HG03095 (cell line): ENCODE results near the gene GPR18.
"Not testable (repeated sequence)": the region's sequence is repeated elsewhere in the genome, so short reads cannot be mapped to it uniquely, and the experiment has no call there.

Experiments used
- ATAC-seq: cut with Tn5 transposase; IDR thresholded peaks from one replicate; pipeline ENCODE4 v1.9.1; 2021; ENCODE audit warnings: moderate library complexity; ENCODE audit not compliant: unreplicated experiment

The GPR18 gene

GRCh38 chr13:99211421-99212035 lies 46.7 kb downstream of the GPR18 start:
- ATAC-seq = no peak

GRCh38 chr13:99210627-99211026 lies 47.6 kb downstream of the GPR18 start:
- ATAC-seq = not testable (repeated sequence)

- ATAC-seq = no peak
Observed at GRCh38 chr13:99208845-99209527, 49.2 kb downstream of the GPR18 start.

GRCh38 chr13:99208185-99208584 lies 50.0 kb downstream of the GPR18 start:
- ATAC-seq = no peak

GRCh38 chr13:99207511-99207910 lies 50.7 kb downstream of the GPR18 start:
- ATAC-seq = no peak

- no peak for ATAC-seq
Observed at GRCh38 chr13:99206873-99207272, 51.3 kb downstream of the GPR18 start.

GRCh38 chr13:99206226-99206625 lies 52.0 kb downstream of the GPR18 start:
- ATAC-seq = no peak

GRCh38 chr13:99205621-99206220 lies 52.5 kb downstream of the GPR18 start:
- ATAC-seq = no peak
